ENCODE measurements around the gene ABHD11. TPM values are rescaled to one million over a fixed set of nuclear protein-coding genes. Genes with fewer than 3 reads are reported as not detected.

The ABHD11 gene
- total and polyA plus RNA-seq, 2 donors (not counting 1 experiment from before 2014, with no cell fraction given), result 23.2 to 26.2 TPM

DNA sequence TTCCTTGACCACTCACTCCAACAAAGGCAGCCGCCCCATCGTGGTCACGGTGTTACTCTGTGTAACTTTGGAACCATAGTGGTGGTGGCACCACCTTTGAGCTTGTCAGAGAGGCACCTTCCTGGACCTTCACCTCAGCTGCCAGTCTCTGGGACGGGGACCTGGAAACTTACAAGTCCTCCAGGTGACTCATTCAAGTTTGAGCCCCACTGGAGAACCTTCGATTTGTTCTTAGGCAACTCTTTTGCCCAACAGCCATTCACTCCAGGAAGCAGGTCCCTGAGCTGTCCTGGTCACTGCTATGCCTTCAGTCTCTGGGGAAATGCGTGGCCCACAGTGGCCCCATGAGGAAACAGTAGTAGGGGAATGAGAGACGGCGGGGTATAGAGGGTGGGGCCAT lies 36.4 kb downstream of the ABHD11 start:
- Mint-ChIP-seq H3K27ac (no peak overlapping the region), H3K4me1 (peaks cover 23% of the 10 kb centered on the region), H3K4me3 (peak overlapping the region; percentile 37), H3K27me3 (peaks cover 7% of the 10 kb centered on the region), H3K9me3 (ENCODE audit: insufficient read depth) (no peaks in the 10 kb centered on the region)
- CTCF ChIA-PET, result interaction anchor here (1.1 kb wide), 1 partner anchor 95 kb away, joined by 6 read pairs; no protein-coding TSS in a partner anchor
- WGBS (ENCODE audit: insufficient coverage), result 64% methylated on average over 6 of the region's 8 CpGs
- Histone ChIP-seq H3K27ac (ENCODE audit: low read length in 2 of 2) (no peak overlapping the region), H3K4me2 (replicated peaks; ENCODE audit: low read depth, low read length, poor library complexity, severe bottlenecking) (no peak overlapping the region), H3K36me3 (replicated peaks in 1 of 2; ENCODE audit: control extremely low read depth in 1 of 2, control insufficient read depth in 1 of 2, extremely low read depth in 1 of 2, insufficient read depth in 2 of 2, low read length in 1 of 2) (peaks cover 0 to 15% of the 10 kb centered on the region in 2 experiments), H3K79me2 (ENCODE audit: control insufficient read depth, insufficient read depth, low read length) (no peaks in the 10 kb centered on the region), H4K20me1 (ENCODE audit: control insufficient read depth, insufficient read depth, low read length, poor library complexity, severe bottlenecking) (no peaks in the 10 kb centered on the region), H3K4me1 (ENCODE audit: control insufficient read depth in 2 of 2, insufficient read depth in 2 of 2, low read length in 2 of 2) (peaks cover 16 to 20% of the 10 kb centered on the region in 2 donors), H3K4me3 (ENCODE audit: control extremely low read depth in 1 of 5, extremely low read depth in 1 of 5, insufficient read depth in 1 of 5, low read depth in 2 of 5, low read length in 4 of 5) (no peak overlapping the region), H3K9ac (ENCODE audit: low read length) (no peak overlapping the region), H2AFZ (ENCODE audit: insufficient read depth, low read depth, low read length, poor library complexity, severe bottlenecking) (no peak overlapping the region), H3K27me3 (replicated peaks in 1 of 4; ENCODE audit: control extremely low read depth in 1 of 4, control insufficient read depth in 3 of 4, insufficient read depth in 4 of 4, low read length in 3 of 4) (peaks cover 0 to 10% (median 0%) of the 10 kb centered on the region in 4 experiments), H3K9me3 (ENCODE audit: control extremely low read depth in 1 of 3, control insufficient read depth in 2 of 3, insufficient read depth in 1 of 3, low read length in 2 of 3) (peaks cover 0 to 5% (median 0%) of the 10 kb centered on the region in 3 donors)
- intact Hi-C loops (cut with micrococcal nuclease), result no loop called here
- DNase-seq (no peak), ATAC-seq (ENCODE audit: low read depth) (no peak)
- POLR2A ChIA-PET, result no interaction called here
- TF ChIP-seq, protein P1, sequence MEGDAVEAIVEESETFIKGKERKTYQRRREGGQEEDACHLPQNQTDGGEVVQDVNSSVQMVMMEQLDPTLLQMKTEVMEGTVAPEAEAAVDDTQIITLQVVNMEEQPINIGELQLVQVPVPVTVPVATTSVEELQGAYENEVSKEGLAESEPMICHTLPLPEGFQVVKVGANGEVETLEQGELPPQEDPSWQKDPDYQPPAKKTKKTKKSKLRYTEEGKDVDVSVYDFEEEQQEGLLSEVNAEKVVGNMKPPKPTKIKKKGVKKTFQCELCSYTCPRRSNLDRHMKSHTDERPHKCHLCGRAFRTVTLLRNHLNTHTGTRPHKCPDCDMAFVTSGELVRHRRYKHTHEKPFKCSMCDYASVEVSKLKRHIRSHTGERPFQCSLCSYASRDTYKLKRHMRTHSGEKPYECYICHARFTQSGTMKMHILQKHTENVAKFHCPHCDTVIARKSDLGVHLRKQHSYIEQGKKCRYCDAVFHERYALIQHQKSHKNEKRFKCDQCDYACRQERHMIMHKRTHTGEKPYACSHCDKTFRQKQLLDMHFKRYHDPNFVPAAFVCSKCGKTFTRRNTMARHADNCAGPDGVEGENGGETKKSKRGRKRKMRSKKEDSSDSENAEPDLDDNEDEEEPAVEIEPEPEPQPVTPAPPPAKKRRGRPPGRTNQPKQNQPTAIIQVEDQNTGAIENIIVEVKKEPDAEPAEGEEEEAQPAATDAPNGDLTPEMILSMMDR (IDR thresholded peaks at IDR 0.05), result no peak
- TF ChIP-seq EZH2 (IDR thresholded peaks at IDR 0.05; ENCODE audit: borderline replicate concordance, insufficient read depth, low read depth, low read length, poor library complexity, severe bottlenecking), result no peak

GRCh38 chr7:73701357-73701995 lies 37.1 kb downstream of the ABHD11 start:
- ATAC-seq (ENCODE audit: low read depth), result no peak
- POLR2A ChIA-PET, result interaction anchor here (1.2 kb wide), 1 partner anchor 16 kb away, joined by 4 read pairs; no protein-coding TSS in a partner anchor
- H3K4me1 ChIP-seq (ENCODE audit: control insufficient read depth in 2 of 2, insufficient read depth in 2 of 2, low read length in 2 of 2), result peaks cover 8 to 12% of the 10 kb centered on the region in 2 donors
- Mint-ChIP-seq H3K27me3 (peaks cover 7% of the 10 kb centered on the region), H3K4me1 (peaks cover 16% of the 10 kb centered on the region), H3K27ac (no peak overlapping the region), H3K9me3 (ENCODE audit: insufficient read depth) (no peaks in the 10 kb centered on the region), H3K4me3 (no peak overlapping the region)
- TF ChIP-seq EZH2 (IDR thresholded peaks at IDR 0.05; ENCODE audit: borderline replicate concordance, insufficient read depth, low read depth, low read length, poor library complexity, severe bottlenecking), result no peak
- TF ChIP-seq, protein P1 (IDR thresholded peaks at IDR 0.05), result peak; percentile 65
- no peaks in the 10 kb centered on the region for H3K79me2 ChIP-seq (ENCODE audit: control insufficient read depth, insufficient read depth, low read length)
- no peak overlapping the region for H3K4me3 ChIP-seq (ENCODE audit: control extremely low read depth in 1 of 5, extremely low read depth in 1 of 5, insufficient read depth in 1 of 5, low read depth in 2 of 5, low read length in 4 of 5)
- CTCF ChIA-PET, result interaction anchor here (0.8 to 1.1 kb wide), 4 partner anchors 14 to 95 kb away, joined by 3 to 6 read pairs (median 3); no protein-coding TSS in a partner anchor
- H3K36me3 ChIP-seq (replicated peaks in 1 of 2; ENCODE audit: control extremely low read depth in 1 of 2, control insufficient read depth in 1 of 2, extremely low read depth in 1 of 2, insufficient read depth in 2 of 2, low read length in 1 of 2), result peaks cover 0 to 22% of the 10 kb centered on the region in 2 experiments
- 59% methylated on average over 9 of the region's 13 CpGs for WGBS (ENCODE audit: insufficient coverage)
- peaks cover 0 to 5% (median 0%) of the 10 kb centered on the region in 3 donors for H3K9me3 ChIP-seq (ENCODE audit: control extremely low read depth in 1 of 3, control insufficient read depth in 2 of 3, insufficient read depth in 1 of 3, low read length in 2 of 3)
- DNase-seq, result no peak
- H3K9ac ChIP-seq (ENCODE audit: low read length), result no peak overlapping the region
- no peak overlapping the region for H3K4me2 ChIP-seq (replicated peaks; ENCODE audit: low read depth, low read length, poor library complexity, severe bottlenecking)
- H3K27me3 ChIP-seq (replicated peaks in 1 of 4; ENCODE audit: control extremely low read depth in 1 of 4, control insufficient read depth in 3 of 4, insufficient read depth in 4 of 4, low read length in 3 of 4), result peaks cover 0 to 10% (median 0%) of the 10 kb centered on the region in 4 experiments
- H4K20me1 ChIP-seq (ENCODE audit: control insufficient read depth, insufficient read depth, low read length, poor library complexity, severe bottlenecking), result no peaks in the 10 kb centered on the region
- intact Hi-C loops (cut with micrococcal nuclease), result no loop called here
- no peak overlapping the region for H2AFZ ChIP-seq (ENCODE audit: insufficient read depth, low read depth, low read length, poor library complexity, severe bottlenecking)
- no peak overlapping the region for H3K27ac ChIP-seq (ENCODE audit: low read length in 2 of 2)
